Osteoblast (primary cell): ENCODE results near the gene SLC6A20. TPM values are rescaled to one million over a fixed set of nuclear protein-coding genes. Genes with fewer than 3 reads are reported as not detected.

Experiments used
- DNase-seq: peaks from one replicate; pipeline ENCODE4 v3.0.0; 2011; ENCODE audit warnings: low spot score, mixed read lengths; ENCODE audit not compliant: insufficient read length; ENCODE audit errors: missing footprints
- H2AFZ ChIP-seq: 2 replicates; pipeline ENCODE4 v1.6.0; 2011; ENCODE audit warnings: mild to moderate bottlenecking, low read length
- H3K27ac ChIP-seq: 2 replicates; pipeline ENCODE4 v1.5.1; 2011; ENCODE audit warnings: mild to moderate bottlenecking, low read depth, low read length, moderate library complexity
- H3K27me3 ChIP-seq: 2 replicates; pipeline ENCODE4 v1.6.0; 2012; ENCODE audit warnings: mild to moderate bottlenecking, control low read depth, inconsistent platforms, low read length, moderate library complexity; ENCODE audit not compliant: insufficient read depth
- H3K36me3 ChIP-seq: 2 replicates; pipeline ENCODE4 v1.5.1; 2011; ENCODE audit warnings: mild to moderate bottlenecking, low read length, control low read depth, moderate library complexity; ENCODE audit not compliant: insufficient read depth
- H3K4me1 ChIP-seq: 2 replicates; pipeline ENCODE4 v1.5.1; 2011; ENCODE audit warnings: mild to moderate bottlenecking, low read length, control low read depth, moderate library complexity; ENCODE audit not compliant: insufficient read depth
- H3K4me2 ChIP-seq: 2 replicates; pipeline ENCODE4 v1.6.0; 2011; ENCODE audit warnings: mild to moderate bottlenecking, low read length; ENCODE audit not compliant: insufficient read depth
- H3K4me3 ChIP-seq: fragments of 200-600 bp; sonication (generic); 3 replicates; pipeline ENCODE4 v1.5.1; 2012; ENCODE audit warnings: mild to moderate bottlenecking, low read length, inconsistent platforms; ENCODE audit not compliant: insufficient read depth
- H3K79me2 ChIP-seq: 2 replicates; pipeline ENCODE4 v1.6.0; 2012; ENCODE audit warnings: mild to moderate bottlenecking, low read length, control low read depth, inconsistent platforms; ENCODE audit not compliant: insufficient read depth
- H3K9me3 ChIP-seq: 2 replicates; pipeline ENCODE4 v1.5.1; 2011; ENCODE audit warnings: low read depth, low read length, control low read depth
- H4K20me1 ChIP-seq: 2 replicates; pipeline ENCODE4 v1.6.0; 2012; ENCODE audit warnings: mild to moderate bottlenecking, low read length, control low read depth; ENCODE audit not compliant: insufficient read depth
- total RNA-seq: library from RNA; depleted of rRNA; stranded (reverse); fragments of >200 nt; gene quantifications from 2 replicates; pipeline ENCODE4 v1.2.3, GENCODE V29; 2012
- TF ChIP-seq, protein P1 (sequence below): IDR thresholded peaks from 2 replicates; pipeline ENCODE4 v1.5.1; 2011; ENCODE audit warnings: mild to moderate bottlenecking, low read depth, low read length, moderate library complexity; ENCODE audit errors: extremely low read depth

The SLC6A20 gene
- total RNA-seq, 1 donor = not detected

DNA sequence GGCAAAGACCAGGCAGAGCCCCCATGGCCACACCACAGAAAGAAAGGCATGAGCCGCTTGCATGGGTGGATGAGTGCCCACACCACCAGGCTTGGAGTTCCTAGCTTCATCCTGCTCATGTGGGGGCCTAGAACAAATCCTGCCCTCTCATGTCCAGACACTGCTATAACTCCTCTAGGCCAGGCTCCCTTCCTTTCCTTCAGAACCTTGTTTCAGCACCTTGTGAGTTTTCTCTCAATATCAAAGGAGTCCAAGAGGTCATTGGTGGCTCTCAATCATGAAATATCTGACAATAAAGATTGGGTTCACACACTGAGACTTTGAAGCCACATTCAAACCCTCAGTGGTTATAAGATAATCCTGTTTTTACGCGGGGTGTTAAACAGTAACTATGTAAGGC is 12.7 kb downstream of the SLC6A20 start:
- DNase-seq = no peak
- Histone ChIP-seq H3K4me1 (no peaks in the 10 kb centered on the region), H3K4me3 (no peak overlapping the region), H3K79me2 (no peaks in the 10 kb centered on the region), H3K36me3 (no peaks in the 10 kb centered on the region), H3K4me2 (no peak overlapping the region), H2AFZ (no peak overlapping the region), H4K20me1 (no peaks in the 10 kb centered on the region), H3K9me3 (no peaks in the 10 kb centered on the region), H3K27me3 (peaks cover 37% of the 10 kb centered on the region), H3K27ac (no peak overlapping the region)
- TF ChIP-seq, protein P1, sequence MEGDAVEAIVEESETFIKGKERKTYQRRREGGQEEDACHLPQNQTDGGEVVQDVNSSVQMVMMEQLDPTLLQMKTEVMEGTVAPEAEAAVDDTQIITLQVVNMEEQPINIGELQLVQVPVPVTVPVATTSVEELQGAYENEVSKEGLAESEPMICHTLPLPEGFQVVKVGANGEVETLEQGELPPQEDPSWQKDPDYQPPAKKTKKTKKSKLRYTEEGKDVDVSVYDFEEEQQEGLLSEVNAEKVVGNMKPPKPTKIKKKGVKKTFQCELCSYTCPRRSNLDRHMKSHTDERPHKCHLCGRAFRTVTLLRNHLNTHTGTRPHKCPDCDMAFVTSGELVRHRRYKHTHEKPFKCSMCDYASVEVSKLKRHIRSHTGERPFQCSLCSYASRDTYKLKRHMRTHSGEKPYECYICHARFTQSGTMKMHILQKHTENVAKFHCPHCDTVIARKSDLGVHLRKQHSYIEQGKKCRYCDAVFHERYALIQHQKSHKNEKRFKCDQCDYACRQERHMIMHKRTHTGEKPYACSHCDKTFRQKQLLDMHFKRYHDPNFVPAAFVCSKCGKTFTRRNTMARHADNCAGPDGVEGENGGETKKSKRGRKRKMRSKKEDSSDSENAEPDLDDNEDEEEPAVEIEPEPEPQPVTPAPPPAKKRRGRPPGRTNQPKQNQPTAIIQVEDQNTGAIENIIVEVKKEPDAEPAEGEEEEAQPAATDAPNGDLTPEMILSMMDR = no peak

DNA sequence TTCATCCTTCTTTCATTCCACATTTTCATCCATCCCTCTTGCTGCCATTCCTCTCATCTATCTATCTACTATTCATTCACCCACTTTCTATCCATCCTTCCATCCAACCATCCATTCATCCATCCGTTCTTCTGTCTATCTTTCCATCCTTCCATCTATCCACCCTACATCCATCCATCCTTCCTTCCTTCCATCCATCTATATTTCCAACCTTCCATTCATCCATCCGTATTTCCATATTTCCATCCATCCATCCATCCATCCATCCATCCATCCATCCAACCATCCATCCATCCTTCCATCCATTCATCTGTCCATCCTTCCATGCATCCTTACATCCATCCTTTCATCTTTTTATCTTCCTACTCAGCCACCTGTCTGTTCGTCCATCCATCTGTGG is 14.0 kb downstream of the SLC6A20 start:
- Histone ChIP-seq H3K79me2 (no peaks in the 10 kb centered on the region), H2AFZ (no peak overlapping the region), H3K27me3 (peaks cover 43% of the 10 kb centered on the region), H3K9me3 (no peaks in the 10 kb centered on the region), H3K27ac (no peak overlapping the region), H3K36me3 (no peaks in the 10 kb centered on the region), H3K4me1 (no peaks in the 10 kb centered on the region), H4K20me1 (no peaks in the 10 kb centered on the region), H3K4me2 (no peak overlapping the region), H3K4me3 (no peak overlapping the region)
- TF ChIP-seq, protein P1 = no peak
- DNase-seq = no peak

DNA sequence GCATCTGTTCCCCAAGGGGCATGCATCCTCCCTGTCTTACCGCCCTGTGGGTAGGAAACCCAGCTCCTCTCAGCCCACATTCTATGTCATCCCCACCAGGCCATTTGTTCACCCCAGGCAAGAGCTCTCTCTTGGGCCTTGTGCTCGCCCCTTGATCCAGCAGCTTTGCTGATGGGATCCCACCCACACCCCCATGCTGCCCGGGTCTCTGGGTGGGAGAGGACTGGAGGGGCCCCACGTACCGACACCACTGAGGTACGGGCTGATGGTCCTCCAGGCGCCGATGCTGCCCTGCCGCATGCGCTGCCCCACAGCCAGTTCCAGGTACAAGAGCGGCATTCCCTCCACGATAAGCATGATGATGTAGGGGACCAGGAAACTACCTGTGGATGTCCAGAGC is 14.5 kb downstream of the SLC6A20 start:
- H3K4me2 ChIP-seq = no peak overlapping the region
- no peaks in the 10 kb centered on the region for H3K36me3 ChIP-seq
- no peak for DNase-seq
- no peak overlapping the region for H3K4me3 ChIP-seq
- H4K20me1 ChIP-seq = no peaks in the 10 kb centered on the region
- no peak overlapping the region for H3K27ac ChIP-seq
- TF ChIP-seq, protein P1 = no peak
- no peaks in the 10 kb centered on the region for H3K79me2 ChIP-seq
- no peaks in the 10 kb centered on the region for H3K9me3 ChIP-seq
- H3K27me3 ChIP-seq = peaks cover 44% of the 10 kb centered on the region
- H2AFZ ChIP-seq = no peak overlapping the region
- H3K4me1 ChIP-seq = no peaks in the 10 kb centered on the region

DNA sequence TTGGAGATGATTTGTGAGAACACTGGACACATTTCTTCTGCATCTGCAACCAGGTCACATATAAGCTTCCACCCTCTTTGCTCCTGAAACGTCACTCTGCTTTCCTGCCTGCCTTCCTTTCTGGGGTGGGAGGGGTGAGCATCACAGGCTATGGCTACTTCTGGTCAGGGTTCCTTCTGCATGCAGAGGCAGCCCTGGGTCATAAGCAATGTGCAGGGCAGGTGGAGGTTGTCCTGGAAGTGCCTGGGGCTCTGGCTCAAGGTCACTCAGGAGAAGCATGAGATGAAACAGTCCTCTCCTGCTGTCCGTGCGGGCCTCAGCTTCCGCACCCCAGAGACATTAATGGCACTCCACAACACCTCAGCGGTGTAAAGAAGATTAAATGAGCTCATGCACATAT is 15.1 kb downstream of the SLC6A20 start:
- Histone ChIP-seq H3K9me3 (no peaks in the 10 kb centered on the region), H3K4me1 (no peaks in the 10 kb centered on the region), H3K4me3 (no peak overlapping the region), H3K36me3 (no peaks in the 10 kb centered on the region), H3K27ac (no peak overlapping the region), H3K27me3 (peaks cover 44% of the 10 kb centered on the region), H3K79me2 (no peaks in the 10 kb centered on the region), H4K20me1 (no peaks in the 10 kb centered on the region), H3K4me2 (no peak overlapping the region), H2AFZ (no peak overlapping the region)
- TF ChIP-seq, protein P1 = no peak
- no peak for DNase-seq
